ENCODE measurements around the gene ARPP19. TPM values are rescaled to one million over a fixed set of nuclear protein-coding genes. Genes with fewer than 3 reads are reported as not detected.

Gene ARPP19
- total and polyA plus RNA-seq, 5 donors from 2014 or later: 72.1 to 143 (median 82.8) TPM

DNA sequence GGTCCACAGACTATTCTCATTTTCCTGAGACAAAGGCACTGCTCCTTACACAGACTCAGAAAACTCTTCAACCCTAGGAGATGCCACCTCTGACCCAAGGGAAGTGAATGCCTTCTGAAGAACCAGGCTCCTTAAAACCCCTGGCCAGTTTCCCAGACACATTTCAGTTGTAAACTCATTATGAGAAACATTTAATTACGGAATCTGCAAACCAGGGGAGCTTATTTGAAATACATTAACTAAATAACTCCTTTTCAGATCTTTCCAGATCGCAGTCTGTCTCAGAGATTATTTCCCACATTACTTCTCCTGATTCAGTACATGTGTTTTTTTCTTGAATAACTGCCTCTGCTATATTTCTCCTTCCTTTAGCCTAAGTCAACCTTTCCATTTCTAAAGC is 57.7 kb downstream of the ARPP19 start:
- ATAC-seq (ENCODE audit: low read depth in 2 of 2): no peak
- peak overlapping the region in 1 of 3 donors; percentile 27 for H3K27ac Mint-ChIP-seq
- no peak overlapping the region for H3K4me3 Mint-ChIP-seq
- no peaks in the 10 kb centered on the region for H3K9me3 ChIP-seq (ENCODE audit: control insufficient read depth in 2 of 2, low read length in 2 of 2)
- H3K4me3 ChIP-seq (ENCODE audit: low read depth, low read length): no peak overlapping the region
- H3K9me3 Mint-ChIP-seq: no peaks in the 10 kb centered on the region
- H3K27me3 ChIP-seq (ENCODE audit: control insufficient read depth, insufficient read depth, low read length): no peaks in the 10 kb centered on the region
- no peaks in the 10 kb centered on the region for H3K27me3 Mint-ChIP-seq
- no peaks in the 10 kb centered on the region for H3K36me3 Mint-ChIP-seq
- no peak overlapping the region for H3K27ac ChIP-seq (ENCODE audit: insufficient read depth, low read length, poor library complexity, severe bottlenecking)
- no peaks in the 10 kb centered on the region for H3K36me3 ChIP-seq (ENCODE audit: control insufficient read depth, insufficient read depth, low read length)
- H3K4me1 Mint-ChIP-seq: peaks cover 28 to 52% (median 39%) of the 10 kb centered on the region in 4 donors
- DNase-seq: no peak
- H3K4me1 ChIP-seq (ENCODE audit: control insufficient read depth, insufficient read depth, low read length, poor library complexity, severe bottlenecking): peaks cover 8% of the 10 kb centered on the region

DNA sequence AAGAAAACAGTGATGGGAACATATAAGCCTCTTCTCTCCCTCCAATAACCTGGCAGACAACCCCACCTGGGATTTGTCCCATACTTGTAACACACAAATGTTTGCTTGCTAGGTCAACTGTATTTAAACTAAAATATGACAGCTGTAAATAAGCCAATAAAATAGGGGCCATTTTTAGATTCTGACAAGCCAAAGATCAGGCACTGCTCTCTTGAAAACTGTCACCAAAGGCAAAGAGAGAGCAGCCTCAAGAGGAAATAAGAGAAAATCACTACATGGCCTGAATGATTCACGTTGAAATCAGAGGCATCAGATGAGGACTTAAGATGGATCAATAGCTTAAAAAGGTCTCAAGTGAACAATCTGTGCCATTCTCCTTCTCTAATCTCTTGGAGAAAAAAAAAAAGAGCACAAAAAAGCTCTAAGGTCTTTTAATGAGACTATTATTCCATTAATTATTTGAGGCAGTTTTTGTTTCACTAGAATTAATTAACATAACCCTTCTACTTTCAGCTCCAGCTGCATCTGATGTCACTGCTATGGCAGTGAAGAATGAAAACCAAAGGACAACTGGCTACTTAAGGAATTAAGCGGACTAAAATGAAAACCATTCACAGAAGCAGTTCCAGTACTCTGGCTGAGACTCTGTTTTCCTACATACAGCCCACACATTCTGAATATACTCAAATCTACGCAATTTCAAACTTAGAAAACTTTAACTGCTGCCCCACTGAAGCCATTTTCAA is 59.2 kb downstream of the ARPP19 start:
- Histone ChIP-seq H3K4me3 (ENCODE audit: low read depth, low read length) (no peak overlapping the region), H3K9me3 (ENCODE audit: control insufficient read depth in 2 of 2, low read length in 2 of 2) (no peaks in the 10 kb centered on the region), H3K36me3 (ENCODE audit: control insufficient read depth, insufficient read depth, low read length) (no peaks in the 10 kb centered on the region), H3K27me3 (ENCODE audit: control insufficient read depth, insufficient read depth, low read length) (no peaks in the 10 kb centered on the region), H3K4me1 (ENCODE audit: control insufficient read depth, insufficient read depth, low read length, poor library complexity, severe bottlenecking) (peaks cover 8% of the 10 kb centered on the region), H3K27ac (ENCODE audit: insufficient read depth, low read length, poor library complexity, severe bottlenecking) (no peak overlapping the region)
- Mint-ChIP-seq H3K4me1 (peaks cover 28 to 61% (median 46%) of the 10 kb centered on the region in 4 donors), H3K36me3 (no peaks in the 10 kb centered on the region), H3K27me3 (no peaks in the 10 kb centered on the region), H3K27ac (peak overlapping the region; percentile 9 to 13 (median 10)), H3K4me3 (no peak overlapping the region), H3K9me3 (no peaks in the 10 kb centered on the region)
- ATAC-seq (ENCODE audit: low read depth in 2 of 2) (no peak), DNase-seq (no peak)

DNA sequence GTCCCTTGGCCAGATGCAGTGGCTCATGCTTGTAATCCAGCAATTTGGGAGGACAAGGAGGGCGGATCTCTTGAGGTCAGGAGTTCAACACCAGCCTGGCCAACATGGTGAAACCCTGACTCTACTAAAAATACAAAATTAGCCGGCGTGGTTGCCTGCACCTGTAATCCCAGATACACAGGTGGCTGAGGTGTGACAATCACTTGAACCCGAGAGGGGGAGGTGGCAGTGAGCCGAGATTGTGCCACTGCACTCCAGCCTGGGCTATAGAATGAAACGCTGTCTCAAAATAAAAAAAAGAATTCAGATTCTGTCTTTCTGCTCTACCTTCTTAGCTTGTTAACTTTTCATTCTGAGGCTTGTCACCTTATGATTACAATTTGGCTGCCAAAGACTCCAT is 62.3 kb downstream of the ARPP19 start:
- ATAC-seq (ENCODE audit: low read depth in 2 of 2): no peak
- H3K27ac ChIP-seq (ENCODE audit: insufficient read depth, low read length, poor library complexity, severe bottlenecking): no peak overlapping the region
- Mint-ChIP-seq H3K4me1 (peaks cover 48 to 81% (median 64%) of the 10 kb centered on the region in 4 donors), H3K27ac (no peak overlapping the region), H3K36me3 (peaks cover 6% of the 10 kb centered on the region), H3K9me3 (peaks cover 0 to 3% (median 0%) of the 10 kb centered on the region in 7 donors), H3K4me3 (no peak overlapping the region), H3K27me3 (no peaks in the 10 kb centered on the region)
- no peak for DNase-seq
- no peaks in the 10 kb centered on the region for H3K9me3 ChIP-seq (ENCODE audit: control insufficient read depth in 2 of 2, low read length in 2 of 2)
- H3K4me3 ChIP-seq (ENCODE audit: low read depth, low read length): no peak overlapping the region
- H3K36me3 ChIP-seq (ENCODE audit: control insufficient read depth, insufficient read depth, low read length): no peaks in the 10 kb centered on the region
- no peaks in the 10 kb centered on the region for H3K27me3 ChIP-seq (ENCODE audit: control insufficient read depth, insufficient read depth, low read length)
- H3K4me1 ChIP-seq (ENCODE audit: control insufficient read depth, insufficient read depth, low read length, poor library complexity, severe bottlenecking): peaks cover 10% of the 10 kb centered on the region

DNA sequence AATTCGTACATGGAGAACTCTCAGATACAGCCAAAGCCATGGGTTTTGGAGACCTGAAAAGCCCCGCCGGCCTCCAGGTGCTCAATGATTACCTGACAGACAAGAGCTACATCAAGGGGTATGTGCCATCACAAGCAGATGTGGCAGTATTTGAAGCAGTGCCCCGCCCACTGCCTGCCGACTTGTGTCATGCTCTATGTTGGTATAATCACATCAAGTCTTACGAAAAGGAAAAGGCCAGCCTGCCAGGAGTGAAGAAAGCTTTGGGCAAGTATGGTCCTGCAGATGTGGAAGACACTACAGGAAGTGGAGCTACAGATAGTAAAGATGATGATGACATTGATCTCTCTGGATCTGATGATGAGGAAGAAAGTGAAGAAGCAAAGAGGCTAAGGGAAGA is 63.7 kb downstream of the ARPP19 start:
- Mint-ChIP-seq H3K27me3 (no peaks in the 10 kb centered on the region), H3K36me3 (peaks cover 6% of the 10 kb centered on the region), H3K4me3 (no peak overlapping the region), H3K27ac (peak overlapping the region; percentile 11 to 91 (median 50)), H3K4me1 (peaks cover 41 to 70% (median 53%) of the 10 kb centered on the region in 4 donors), H3K9me3 (peaks cover 0 to 3% (median 0%) of the 10 kb centered on the region in 7 donors)
- Histone ChIP-seq H3K4me1 (ENCODE audit: control insufficient read depth, insufficient read depth, low read length, poor library complexity, severe bottlenecking) (peaks cover 10% of the 10 kb centered on the region), H3K4me3 (ENCODE audit: low read depth, low read length) (no peak overlapping the region), H3K9me3 (ENCODE audit: control insufficient read depth in 2 of 2, low read length in 2 of 2) (no peaks in the 10 kb centered on the region), H3K36me3 (ENCODE audit: control insufficient read depth, insufficient read depth, low read length) (no peaks in the 10 kb centered on the region), H3K27ac (ENCODE audit: insufficient read depth, low read length, poor library complexity, severe bottlenecking) (no peak overlapping the region), H3K27me3 (ENCODE audit: control insufficient read depth, insufficient read depth, low read length) (no peaks in the 10 kb centered on the region)
- no peak for ATAC-seq (ENCODE audit: low read depth in 2 of 2)
- DNase-seq: no peak

DNA sequence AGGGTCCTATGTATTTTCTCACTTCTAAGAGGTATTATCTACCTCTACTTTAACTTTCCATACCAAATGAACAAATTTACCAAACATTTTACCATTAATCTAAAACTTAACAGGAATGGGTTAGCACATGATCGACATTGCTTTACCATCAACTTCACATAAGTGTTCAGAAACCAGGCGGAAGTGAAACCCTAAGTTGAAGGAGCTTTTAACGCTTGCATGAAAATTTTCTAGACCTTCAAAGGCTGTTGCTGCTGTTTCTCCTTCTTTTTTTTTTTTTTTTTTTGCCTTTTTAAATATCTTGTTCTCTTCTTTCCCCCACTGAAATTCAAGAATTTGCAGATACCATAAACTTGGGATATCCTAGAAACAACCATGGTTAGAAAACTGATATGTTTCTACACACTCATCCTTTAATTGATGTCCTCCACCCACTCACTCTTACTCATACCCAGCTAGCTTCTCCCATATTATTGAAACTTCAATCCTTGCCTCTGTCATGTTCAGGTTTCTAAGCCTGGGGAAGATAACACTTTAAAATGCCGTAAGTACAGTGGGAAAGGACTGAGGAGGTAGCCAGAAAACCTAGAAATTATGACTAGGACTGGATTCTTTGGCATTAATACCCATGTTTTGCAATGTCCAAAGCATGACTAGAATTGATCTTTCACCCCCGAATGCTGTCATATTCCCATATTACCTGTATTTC is 64.9 kb downstream of the ARPP19 start:
- H3K27ac Mint-ChIP-seq: peak overlapping the region; percentile 24 to 38 (median 32)
- peaks cover 5% of the 10 kb centered on the region for H3K4me1 ChIP-seq (ENCODE audit: control insufficient read depth, insufficient read depth, low read length, poor library complexity, severe bottlenecking)
- peak overlapping the region; percentile 63 for H3K4me3 ChIP-seq (ENCODE audit: low read depth, low read length)
- H3K27me3 ChIP-seq (ENCODE audit: control insufficient read depth, insufficient read depth, low read length): no peaks in the 10 kb centered on the region
- H3K4me1 Mint-ChIP-seq: peaks cover 39 to 66% (median 47%) of the 10 kb centered on the region in 4 donors
- ATAC-seq (ENCODE audit: low read depth in 2 of 2) (peak in 1 of 2 donors; percentile 60), DNase-seq (peak in 1 of 3 donors; percentile 57)
- no peaks in the 10 kb centered on the region for H3K27me3 Mint-ChIP-seq
- H3K9me3 ChIP-seq (ENCODE audit: control insufficient read depth in 2 of 2, low read length in 2 of 2): no peaks in the 10 kb centered on the region
- peak overlapping the region; percentile 43 for H3K27ac ChIP-seq (ENCODE audit: insufficient read depth, low read length, poor library complexity, severe bottlenecking)
- peak overlapping the region; percentile 11 to 78 (median 56) for H3K4me3 Mint-ChIP-seq
- H3K36me3 Mint-ChIP-seq: peaks cover 6% of the 10 kb centered on the region
- H3K9me3 Mint-ChIP-seq: peaks cover 0 to 3% (median 0%) of the 10 kb centered on the region in 7 donors
- no peaks in the 10 kb centered on the region for H3K36me3 ChIP-seq (ENCODE audit: control insufficient read depth, insufficient read depth, low read length)

DNA sequence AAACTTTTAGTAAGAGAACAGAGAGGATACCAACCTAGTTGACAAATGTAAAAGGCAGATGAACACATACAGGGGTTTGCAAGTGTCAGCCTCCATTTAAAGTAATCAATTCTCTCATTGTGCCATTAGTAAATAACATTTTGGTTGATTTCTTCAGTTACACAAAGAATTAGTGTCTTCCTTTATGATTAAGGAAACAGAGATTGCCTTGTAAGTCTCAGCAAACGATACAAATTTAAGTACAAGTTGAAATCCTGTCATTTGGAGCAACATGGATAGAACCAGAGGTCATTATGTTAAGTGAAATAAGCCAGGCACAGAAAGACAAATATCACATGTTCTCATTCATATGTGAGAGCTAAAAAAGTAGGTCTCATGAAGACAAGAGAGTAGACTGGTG is 66.2 kb downstream of the ARPP19 start:
- no peak overlapping the region for H3K27ac ChIP-seq (ENCODE audit: insufficient read depth, low read length, poor library complexity, severe bottlenecking)
- H3K4me1 ChIP-seq (ENCODE audit: control insufficient read depth, insufficient read depth, low read length, poor library complexity, severe bottlenecking): peaks cover 5% of the 10 kb centered on the region
- H3K36me3 ChIP-seq (ENCODE audit: control insufficient read depth, insufficient read depth, low read length): no peaks in the 10 kb centered on the region
- no peaks in the 10 kb centered on the region for H3K27me3 ChIP-seq (ENCODE audit: control insufficient read depth, insufficient read depth, low read length)
- no peak overlapping the region for H3K4me3 ChIP-seq (ENCODE audit: low read depth, low read length)
- Mint-ChIP-seq H3K4me1 (peaks cover 36 to 60% (median 39%) of the 10 kb centered on the region in 4 donors), H3K27ac (peak overlapping the region in 1 of 3 donors; percentile 16), H3K9me3 (peaks cover 0 to 3% (median 0%) of the 10 kb centered on the region in 7 donors), H3K4me3 (peak overlapping the region in 2 of 4 donors; percentile 30 to 31), H3K36me3 (peaks cover 6% of the 10 kb centered on the region), H3K27me3 (no peaks in the 10 kb centered on the region)
- no peak for ATAC-seq (ENCODE audit: low read depth in 2 of 2)
- DNase-seq: no peak
- H3K9me3 ChIP-seq (ENCODE audit: control insufficient read depth in 2 of 2, low read length in 2 of 2): no peaks in the 10 kb centered on the region

DNA sequence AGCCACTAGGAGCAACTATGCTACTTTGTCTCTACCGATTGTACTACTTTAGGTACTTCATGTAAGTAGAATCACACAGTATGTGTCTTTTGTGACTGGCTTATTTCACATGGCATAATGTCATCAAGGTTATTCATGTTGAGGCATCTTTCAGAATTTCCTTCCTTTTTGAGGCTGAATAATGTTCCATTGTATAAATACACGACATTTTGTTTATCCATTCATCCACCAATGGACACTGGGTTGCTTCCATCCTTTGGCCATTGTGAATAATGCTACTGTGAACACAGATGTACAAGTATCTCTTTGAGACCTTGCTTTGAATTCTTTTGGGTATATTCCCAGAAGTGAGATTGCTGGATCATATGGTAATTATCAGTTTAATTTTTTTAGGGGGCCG is 69.3 kb downstream of the ARPP19 start:
- ATAC-seq (ENCODE audit: low read depth in 2 of 2) (no peak), DNase-seq (no peak)
- Histone ChIP-seq H3K27ac (ENCODE audit: insufficient read depth, low read length, poor library complexity, severe bottlenecking) (no peak overlapping the region), H3K27me3 (ENCODE audit: control insufficient read depth, insufficient read depth, low read length) (no peaks in the 10 kb centered on the region), H3K4me1 (ENCODE audit: control insufficient read depth, insufficient read depth, low read length, poor library complexity, severe bottlenecking) (peaks cover 5% of the 10 kb centered on the region), H3K9me3 (ENCODE audit: control insufficient read depth in 2 of 2, low read length in 2 of 2) (no peaks in the 10 kb centered on the region), H3K36me3 (ENCODE audit: control insufficient read depth, insufficient read depth, low read length) (no peaks in the 10 kb centered on the region), H3K4me3 (ENCODE audit: low read depth, low read length) (no peak overlapping the region)
- Mint-ChIP-seq H3K27me3 (no peaks in the 10 kb centered on the region), H3K36me3 (peaks cover 6% of the 10 kb centered on the region), H3K9me3 (peaks cover 0 to 3% (median 0%) of the 10 kb centered on the region in 7 donors), H3K4me3 (no peak overlapping the region), H3K27ac (peak overlapping the region in 2 of 3 donors; percentile 5 to 22), H3K4me1 (peaks cover 34 to 52% (median 35%) of the 10 kb centered on the region in 4 donors)
